GM12878 (cell line): Measurements from ENCODE around the gene OR2S2. TPM values are rescaled to one million over a fixed set of nuclear protein-coding genes. Genes with fewer than 3 reads are reported as not detected.

Experiments
- ATAC-seq: fragments of 200-7000 bp; cut with Tn5 transposase; 3 replicates; pipeline ENCODE4 v1.9.1; 2020; ENCODE audit warnings: mild to moderate bottlenecking, moderate library complexity
- BruUV-seq: library from RNA; stranded (reverse); fragments of 400-500 nt; replicated peaks from 2 replicates; lab custom pipeline; 2021; lab: Mats Ljungman, UMichigan
- CTCF ChIA-PET: fragments of 300-600 bp; sonication (Branson Sonifier 250); formaldehyde crosslinking; extraction: SDS; loops from one replicate; lab custom pipeline; 2021; ENCODE audit warnings: inconsistent platforms; lab: Yijun Ruan, JAX
- POLR2A ChIA-PET: fragments of 350-600 bp; formaldehyde crosslinking; extraction: SDS; loops from one replicate; lab custom pipeline; 2021; ENCODE audit warnings: inconsistent platforms; lab: Charles Lee
- RAD21 ChIA-PET: fragments of 300-600 bp; sonication (Branson Sonifier 250); formaldehyde crosslinking; loops from one replicate; lab custom pipeline; 2023; ENCODE audit warnings: antibody characterized with exemption; ENCODE audit not compliant: unreplicated experiment; lab: Charles Lee
- SMC1A ChIA-PET: fragments of 300-600 bp; sonication (Branson Sonifier 250); formaldehyde crosslinking; loops from one replicate; lab custom pipeline; 2023; ENCODE audit not compliant: unreplicated experiment, uncharacterized antibody; lab: Charles Lee
- DNase-seq: peaks from one replicate; pipeline ENCODE4 v3.0.0-alpha.2; 2011; ENCODE audit warnings: low read depth, low spot score
- FAIRE-seq: peaks from 3 replicates; lab custom pipeline; 2011; peaks lifted over from hg19 to GRCh38; lab: Jason Lieb, UNC
- H2AFZ ChIP-seq: 2 replicates; pipeline ENCODE4 v1.6.0; 2011; ENCODE audit warnings: low read depth, low read length, control low read depth; ENCODE audit not compliant: control insufficient read depth
- H3K27ac ChIP-seq: 2 replicates; pipeline ENCODE4 v1.5.1; 2011; ENCODE audit warnings: control low read depth; ENCODE audit not compliant: control insufficient read depth, insufficient read depth
- H3K27me3 ChIP-seq, 2 experiments: replicated peaks in 1 of 2; 2 replicates each; pipeline versions ENCODE4 v1.6.0 to v1.6.1; 2011; ENCODE audit warnings: low read length in 1 of 2; ENCODE audit not compliant: control insufficient read depth in 2 of 2, insufficient read depth in 2 of 2
- H3K36me3 ChIP-seq, 2 experiments: 2 replicates each; pipeline ENCODE4 v1.5.1; 2011; ENCODE audit warnings: low read length in 1 of 2; ENCODE audit not compliant: control insufficient read depth in 2 of 2, insufficient read depth in 2 of 2
- H3K4me1 ChIP-seq: 2 replicates; pipeline ENCODE4 v1.6.1; 2011; ENCODE audit warnings: mild to moderate bottlenecking, low read length, moderate library complexity, mixed read lengths; ENCODE audit not compliant: control insufficient read depth, insufficient read depth
- H3K4me2 ChIP-seq: 2 replicates; pipeline ENCODE4 v1.6.0; 2011; ENCODE audit warnings: control low read depth; ENCODE audit not compliant: control insufficient read depth, insufficient read depth
- H3K4me3 ChIP-seq: fragments of 200-600 bp; sonication (generic); 2 replicates; pipeline ENCODE4 v1.5.1; 2016
- H3K79me2 ChIP-seq: 2 replicates; pipeline ENCODE4 v1.6.0; 2011; ENCODE audit warnings: low read length; ENCODE audit not compliant: control insufficient read depth, insufficient read depth
- H3K9ac ChIP-seq: 2 replicates; pipeline ENCODE4 v1.8.0; 2011; ENCODE audit warnings: low read length, control low read depth, mixed read lengths; ENCODE audit not compliant: control insufficient read depth, insufficient read depth
- H3K9me3 ChIP-seq: replicated peaks from 3 replicates; pipeline ENCODE4 v1.5.1; 2011; ENCODE audit warnings: mild to moderate bottlenecking, low read length; ENCODE audit not compliant: control insufficient read depth, insufficient read depth
- H4K20me1 ChIP-seq: 2 replicates; pipeline ENCODE4 v1.6.0; 2011; ENCODE audit not compliant: control insufficient read depth, insufficient read depth
- BACH1 ChIP-seq: fragments of 450-650 bp; IDR thresholded peaks from 2 replicates; pipeline ENCODE4 v1.6.1; 2017; ENCODE audit warnings: mild to moderate bottlenecking, borderline replicate concordance
- GATAD2B ChIP-seq: fragments of 450-650 bp; conservative IDR thresholded peaks from 2 replicates; pipeline ENCODE4 v1.6.1; 2017; ENCODE audit warnings: low read depth, mild to moderate bottlenecking, moderate library complexity
- LARP7 ChIP-seq: fragments of 450-650 bp; IDR thresholded peaks from 2 replicates; pipeline ENCODE4 v1.6.1; 2017; ENCODE audit warnings: mild to moderate bottlenecking
- NFIC ChIP-seq: IDR thresholded peaks from 2 replicates; pipeline ENCODE4 v1.6.1; 2012; ENCODE audit warnings: low read depth, mild to moderate bottlenecking, inconsistent platforms, low read length, moderate library complexity
- POLR2A ChIP-seq: IDR thresholded peaks from 2 replicates; pipeline ENCODE4 v1.6.1; 2011; ENCODE audit warnings: low read depth, mild to moderate bottlenecking, low read length
- POLR2AphosphoS5 ChIP-seq: IDR thresholded peaks from 2 replicates; pipeline ENCODE4 v1.6.1; 2011; ENCODE audit warnings: mild to moderate bottlenecking, low read length, inconsistent platforms
- TARDBP ChIP-seq: IDR thresholded peaks from 2 replicates; pipeline ENCODE4 v1.6.1; 2016; ENCODE audit warnings: borderline replicate concordance
- in situ Hi-C: fragments of 300-500 bp; cut with MboI; formaldehyde crosslinking; loops from 9 replicates; pipeline ENCODE4 v1.14.3; 2018; ENCODE audit warnings: mixed read lengths
- intact Hi-C: fragments of 100-400 bp; cut with micrococcal nuclease; formaldehyde crosslinking; loops from one replicate; pipeline ENCODE4 v1.14.2; 2022; ENCODE audit not compliant: unreplicated experiment
- polyA plus RNA-seq, 11 experiments: library from polyadenylated mRNA; depleted of rRNA in 4 of 11; unstranded in 6 of 11; stranded (reverse) in 5 of 11; fragments of >200 nt; fragmentation: Nextera tagmentation in 4 of 11; fragmentation: Illumina TruSeq in 1 of 11; extraction: Ambion mirVana in 4 of 11; extraction: Trizol in 1 of 11; gene quantifications; 1 replicate in 1 of 11; 2 replicates in 10 of 11; pipeline versions ENCODE4 v1.2.1 to v1.2.3, GENCODE V29; 2011 to 2016; ENCODE audit warnings: inconsistent platforms in 2 of 11, missing spikeins in 2 of 11, low read depth in 1 of 11
- total RNA-seq, 4 experiments: library from RNA; depleted of rRNA in 3 of 4; stranded (reverse); fragments of >200 nt in 3 of 4; fragmentation: Illumina TruSeq in 1 of 4; extraction: Trizol in 1 of 4; gene quantifications; 2 replicates each; pipeline versions ENCODE4 v1.2.1 to v1.2.3, GENCODE V29; 2013 to 2021
- TF ChIP-seq, protein P1 (sequence below): IDR thresholded peaks from 2 replicates; pipeline ENCODE4 v1.6.1; 2012; ENCODE audit warnings: improper control_type of control experiment, low read depth, low read length; ENCODE audit not compliant: insufficient replicate concordance
- TF ChIP-seq, protein P2 (sequence below): IDR thresholded peaks from 2 replicates; pipeline ENCODE4 v1.6.1; 2012; ENCODE audit warnings: mild to moderate bottlenecking, low read depth, low read length
- TF ChIP-seq, protein P3 (sequence below): IDR thresholded peaks from 2 replicates; pipeline ENCODE4 v1.6.1; 2012; ENCODE audit warnings: low read depth, low read length, improper control_type of control experiment
- TF ChIP-seq, protein P4 (sequence below): IDR thresholded peaks from 2 replicates; pipeline ENCODE4 v1.6.1; 2012; ENCODE audit warnings: low read length, inconsistent platforms

OR2S2 gene
- total and polyA plus RNA-seq, 10 of the 15 experiments (the other 5 are each of a cell fraction or from before 2014, with no cell fraction given): not detected

DNA sequence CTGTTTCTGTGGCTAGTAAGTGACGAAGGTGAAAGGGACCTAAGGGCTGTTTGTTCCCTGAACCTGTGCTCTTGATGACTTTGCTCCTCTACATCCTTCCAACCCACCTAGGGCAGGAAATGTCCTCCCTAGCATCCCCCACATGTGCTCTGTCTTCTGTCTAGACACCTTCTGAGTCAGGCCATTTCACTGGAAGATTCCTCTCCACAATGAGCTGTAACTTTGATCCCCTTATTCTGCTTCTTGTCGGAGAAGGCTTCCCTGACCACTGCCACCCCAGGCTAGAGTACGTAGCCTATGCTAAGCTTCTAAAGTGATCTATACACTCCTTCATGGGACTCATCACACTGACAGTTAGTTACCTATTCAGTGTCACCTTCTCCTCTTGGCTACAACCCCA, 27.0 kb downstream of the OR2S2 start (continued):
- TF ChIP-seq, protein P1, sequence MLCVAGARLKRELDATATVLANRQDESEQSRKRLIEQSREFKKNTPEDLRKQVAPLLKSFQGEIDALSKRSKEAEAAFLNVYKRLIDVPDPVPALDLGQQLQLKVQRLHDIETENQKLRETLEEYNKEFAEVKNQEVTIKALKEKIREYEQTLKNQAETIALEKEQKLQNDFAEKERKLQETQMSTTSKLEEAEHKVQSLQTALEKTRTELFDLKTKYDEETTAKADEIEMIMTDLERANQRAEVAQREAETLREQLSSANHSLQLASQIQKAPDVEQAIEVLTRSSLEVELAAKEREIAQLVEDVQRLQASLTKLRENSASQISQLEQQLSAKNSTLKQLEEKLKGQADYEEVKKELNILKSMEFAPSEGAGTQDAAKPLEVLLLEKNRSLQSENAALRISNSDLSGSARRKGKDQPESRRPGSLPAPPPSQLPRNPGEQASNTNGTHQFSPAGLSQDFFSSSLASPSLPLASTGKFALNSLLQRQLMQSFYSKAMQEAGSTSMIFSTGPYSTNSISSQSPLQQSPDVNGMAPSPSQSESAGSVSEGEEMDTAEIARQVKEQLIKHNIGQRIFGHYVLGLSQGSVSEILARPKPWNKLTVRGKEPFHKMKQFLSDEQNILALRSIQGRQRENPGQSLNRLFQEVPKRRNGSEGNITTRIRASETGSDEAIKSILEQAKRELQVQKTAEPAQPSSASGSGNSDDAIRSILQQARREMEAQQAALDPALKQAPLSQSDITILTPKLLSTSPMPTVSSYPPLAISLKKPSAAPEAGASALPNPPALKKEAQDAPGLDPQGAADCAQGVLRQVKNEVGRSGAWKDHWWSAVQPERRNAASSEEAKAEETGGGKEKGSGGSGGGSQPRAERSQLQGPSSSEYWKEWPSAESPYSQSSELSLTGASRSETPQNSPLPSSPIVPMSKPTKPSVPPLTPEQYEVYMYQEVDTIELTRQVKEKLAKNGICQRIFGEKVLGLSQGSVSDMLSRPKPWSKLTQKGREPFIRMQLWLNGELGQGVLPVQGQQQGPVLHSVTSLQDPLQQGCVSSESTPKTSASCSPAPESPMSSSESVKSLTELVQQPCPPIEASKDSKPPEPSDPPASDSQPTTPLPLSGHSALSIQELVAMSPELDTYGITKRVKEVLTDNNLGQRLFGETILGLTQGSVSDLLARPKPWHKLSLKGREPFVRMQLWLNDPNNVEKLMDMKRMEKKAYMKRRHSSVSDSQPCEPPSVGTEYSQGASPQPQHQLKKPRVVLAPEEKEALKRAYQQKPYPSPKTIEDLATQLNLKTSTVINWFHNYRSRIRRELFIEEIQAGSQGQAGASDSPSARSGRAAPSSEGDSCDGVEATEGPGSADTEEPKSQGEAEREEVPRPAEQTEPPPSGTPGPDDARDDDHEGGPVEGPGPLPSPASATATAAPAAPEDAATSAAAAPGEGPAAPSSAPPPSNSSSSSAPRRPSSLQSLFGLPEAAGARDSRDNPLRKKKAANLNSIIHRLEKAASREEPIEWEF: no peak

DNA sequence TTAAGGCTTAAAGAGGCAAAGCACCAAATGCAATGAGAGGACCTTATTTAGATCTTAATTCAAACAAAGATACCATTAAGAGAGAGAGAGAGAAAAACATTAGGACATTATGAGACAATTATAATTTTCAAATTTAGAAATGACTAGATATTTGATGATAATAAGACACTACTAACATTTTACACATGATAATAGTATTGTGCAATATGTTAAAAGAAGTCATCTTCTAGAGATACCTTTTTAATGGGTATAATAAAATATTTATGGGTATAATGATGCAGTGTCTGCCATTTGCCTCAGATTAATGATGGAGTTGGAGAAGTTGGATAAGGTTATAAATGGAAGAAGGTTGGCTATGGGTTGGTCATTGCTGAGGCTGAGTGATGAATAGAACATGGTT, 27.4 kb downstream of the OR2S2 start:
- H3K27ac ChIP-seq: no peak overlapping the region
- BruUV-seq: no TSS peak
- TF ChIP-seq, protein P2, sequence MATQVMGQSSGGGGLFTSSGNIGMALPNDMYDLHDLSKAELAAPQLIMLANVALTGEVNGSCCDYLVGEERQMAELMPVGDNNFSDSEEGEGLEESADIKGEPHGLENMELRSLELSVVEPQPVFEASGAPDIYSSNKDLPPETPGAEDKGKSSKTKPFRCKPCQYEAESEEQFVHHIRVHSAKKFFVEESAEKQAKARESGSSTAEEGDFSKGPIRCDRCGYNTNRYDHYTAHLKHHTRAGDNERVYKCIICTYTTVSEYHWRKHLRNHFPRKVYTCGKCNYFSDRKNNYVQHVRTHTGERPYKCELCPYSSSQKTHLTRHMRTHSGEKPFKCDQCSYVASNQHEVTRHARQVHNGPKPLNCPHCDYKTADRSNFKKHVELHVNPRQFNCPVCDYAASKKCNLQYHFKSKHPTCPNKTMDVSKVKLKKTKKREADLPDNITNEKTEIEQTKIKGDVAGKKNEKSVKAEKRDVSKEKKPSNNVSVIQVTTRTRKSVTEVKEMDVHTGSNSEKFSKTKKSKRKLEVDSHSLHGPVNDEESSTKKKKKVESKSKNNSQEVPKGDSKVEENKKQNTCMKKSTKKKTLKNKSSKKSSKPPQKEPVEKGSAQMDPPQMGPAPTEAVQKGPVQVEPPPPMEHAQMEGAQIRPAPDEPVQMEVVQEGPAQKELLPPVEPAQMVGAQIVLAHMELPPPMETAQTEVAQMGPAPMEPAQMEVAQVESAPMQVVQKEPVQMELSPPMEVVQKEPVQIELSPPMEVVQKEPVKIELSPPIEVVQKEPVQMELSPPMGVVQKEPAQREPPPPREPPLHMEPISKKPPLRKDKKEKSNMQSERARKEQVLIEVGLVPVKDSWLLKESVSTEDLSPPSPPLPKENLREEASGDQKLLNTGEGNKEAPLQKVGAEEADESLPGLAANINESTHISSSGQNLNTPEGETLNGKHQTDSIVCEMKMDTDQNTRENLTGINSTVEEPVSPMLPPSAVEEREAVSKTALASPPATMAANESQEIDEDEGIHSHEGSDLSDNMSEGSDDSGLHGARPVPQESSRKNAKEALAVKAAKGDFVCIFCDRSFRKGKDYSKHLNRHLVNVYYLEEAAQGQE: no peak
- TF ChIP-seq LARP7: no peak
- TF ChIP-seq, protein P3, sequence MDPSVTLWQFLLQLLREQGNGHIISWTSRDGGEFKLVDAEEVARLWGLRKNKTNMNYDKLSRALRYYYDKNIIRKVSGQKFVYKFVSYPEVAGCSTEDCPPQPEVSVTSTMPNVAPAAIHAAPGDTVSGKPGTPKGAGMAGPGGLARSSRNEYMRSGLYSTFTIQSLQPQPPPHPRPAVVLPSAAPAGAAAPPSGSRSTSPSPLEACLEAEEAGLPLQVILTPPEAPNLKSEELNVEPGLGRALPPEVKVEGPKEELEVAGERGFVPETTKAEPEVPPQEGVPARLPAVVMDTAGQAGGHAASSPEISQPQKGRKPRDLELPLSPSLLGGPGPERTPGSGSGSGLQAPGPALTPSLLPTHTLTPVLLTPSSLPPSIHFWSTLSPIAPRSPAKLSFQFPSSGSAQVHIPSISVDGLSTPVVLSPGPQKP: no peak
- TF ChIP-seq POLR2A: no peak
- TF ChIP-seq, protein P4, sequence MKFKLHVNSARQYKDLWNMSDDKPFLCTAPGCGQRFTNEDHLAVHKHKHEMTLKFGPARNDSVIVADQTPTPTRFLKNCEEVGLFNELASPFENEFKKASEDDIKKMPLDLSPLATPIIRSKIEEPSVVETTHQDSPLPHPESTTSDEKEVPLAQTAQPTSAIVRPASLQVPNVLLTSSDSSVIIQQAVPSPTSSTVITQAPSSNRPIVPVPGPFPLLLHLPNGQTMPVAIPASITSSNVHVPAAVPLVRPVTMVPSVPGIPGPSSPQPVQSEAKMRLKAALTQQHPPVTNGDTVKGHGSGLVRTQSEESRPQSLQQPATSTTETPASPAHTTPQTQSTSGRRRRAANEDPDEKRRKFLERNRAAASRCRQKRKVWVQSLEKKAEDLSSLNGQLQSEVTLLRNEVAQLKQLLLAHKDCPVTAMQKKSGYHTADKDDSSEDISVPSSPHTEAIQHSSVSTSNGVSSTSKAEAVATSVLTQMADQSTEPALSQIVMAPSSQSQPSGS: no peak
- no peak for TF ChIP-seq TARDBP
- no peak for TF ChIP-seq GATAD2B
- TF ChIP-seq NFIC: no peak
- TF ChIP-seq POLR2AphosphoS5: no peak
- TF ChIP-seq BACH1: no peak
- CTCF ChIA-PET: no interaction called here
- H3K9me3 ChIP-seq: no peaks in the 10 kb centered on the region
- no peaks in the 10 kb centered on the region for H3K36me3 ChIP-seq
- no peak overlapping the region for H3K4me3 ChIP-seq
- SMC1A ChIA-PET: interaction anchor here (1.2 kb wide), 1 partner anchor 11 kb away, joined by 3 read pairs; no protein-coding TSS in a partner anchor
- in situ Hi-C loops (no loop called here), intact Hi-C loops (no loop called here)
- POLR2A ChIA-PET: no interaction called here
- no peaks in the 10 kb centered on the region for H3K27me3 ChIP-seq
- no peak overlapping the region for H3K9ac ChIP-seq
- FAIRE-seq: no peak
- no peak overlapping the region for H2AFZ ChIP-seq
- H3K4me2 ChIP-seq: no peak overlapping the region
- no peaks in the 10 kb centered on the region for H3K79me2 ChIP-seq
- H4K20me1 ChIP-seq: no peaks in the 10 kb centered on the region
- RAD21 ChIA-PET: no interaction called here
- no peak for DNase-seq
- ATAC-seq: no peak
- H3K4me1 ChIP-seq: no peaks in the 10 kb centered on the region
